ENCODE results near the gene MON1B. TPM values are rescaled to one million over a fixed set of nuclear protein-coding genes. Genes with fewer than 3 reads are reported as not detected.

MON1B gene
- 10.6 and 10.7 TPM in 2 replicates for total RNA-seq

DNA sequence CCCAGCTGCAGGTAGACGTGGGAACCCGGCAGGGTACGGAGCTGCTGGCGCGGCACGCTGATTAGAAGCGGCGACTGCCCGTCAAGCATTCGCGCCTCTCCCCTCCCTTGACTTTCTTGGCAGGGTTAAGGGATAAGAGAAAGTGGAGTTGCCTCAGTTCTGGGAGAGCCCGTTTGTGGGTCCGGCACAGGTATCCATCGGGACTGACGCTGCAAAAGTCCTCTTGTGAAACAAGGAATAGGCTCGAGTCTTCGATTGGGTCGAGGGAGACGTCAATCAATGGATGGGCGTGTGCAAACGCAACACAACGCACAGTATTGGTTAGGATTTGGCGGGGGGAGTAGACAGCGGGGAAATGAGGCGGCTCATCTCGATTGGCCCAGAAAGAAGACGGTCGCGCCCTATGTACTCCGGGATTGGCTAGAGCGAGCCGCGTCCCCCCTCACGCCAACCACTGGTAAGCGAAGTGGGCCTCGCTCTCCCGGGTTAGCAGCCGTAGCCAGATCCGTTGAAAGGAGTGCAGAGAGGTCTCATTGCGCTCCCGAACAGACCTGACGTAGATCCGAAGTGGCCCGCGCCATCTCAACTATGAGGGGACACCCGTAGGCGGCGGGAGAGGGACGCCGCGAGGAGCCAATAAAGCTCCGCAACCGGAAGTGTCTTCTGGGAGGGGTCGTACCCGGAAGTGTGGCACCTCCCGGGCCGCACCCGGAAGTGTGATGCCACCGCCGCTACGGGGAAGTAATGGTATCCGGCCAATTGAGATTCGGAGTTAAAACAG, at the start of gene MON1B:
MON1B (plus strand) TSS at position 713 of the 781 bp plus-strand sequence. CDS start 296 bp downstream, outside the sequence.

DNA sequence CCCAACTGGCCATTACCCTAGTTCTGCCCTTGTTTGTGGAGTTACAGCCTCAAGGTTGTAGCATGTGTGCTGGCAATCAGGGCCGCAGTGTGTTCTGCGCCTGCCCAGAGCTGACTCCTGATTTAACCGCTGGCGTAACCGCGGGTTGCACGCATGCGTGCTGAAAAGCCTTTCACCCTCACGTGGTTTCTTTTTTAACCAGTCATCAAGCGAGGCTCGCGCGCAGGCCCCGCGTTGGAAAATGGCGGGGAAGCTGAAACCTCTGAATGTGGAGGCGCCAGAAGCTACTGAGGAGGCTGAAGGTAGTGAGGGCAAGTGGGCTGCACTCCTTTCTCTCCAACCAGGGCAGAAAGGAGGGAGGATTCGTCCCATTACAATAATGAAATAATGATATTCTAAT, 8.2 kb downstream of the MON1B start, which contains the start of gene SYCE1L:
SYCE1L (plus strand) TSS at position 198 of the 400 bp plus-strand sequence; CDS start at position 242, 44 bp downstream.

Other genes starting within 250 kb of the MON1B start
- 0.97 TPM in 1 of 2 replicates, not detected in the other for gene SYCE1L, start 8.2 kb downstream of the MON1B start, total RNA-seq
- 0.32 and 0.76 TPM in 2 replicates for gene ADAMTS18, start 243.8 kb downstream of the MON1B start, total RNA-seq